ENCODE results near the gene CORO7.

DNA sequence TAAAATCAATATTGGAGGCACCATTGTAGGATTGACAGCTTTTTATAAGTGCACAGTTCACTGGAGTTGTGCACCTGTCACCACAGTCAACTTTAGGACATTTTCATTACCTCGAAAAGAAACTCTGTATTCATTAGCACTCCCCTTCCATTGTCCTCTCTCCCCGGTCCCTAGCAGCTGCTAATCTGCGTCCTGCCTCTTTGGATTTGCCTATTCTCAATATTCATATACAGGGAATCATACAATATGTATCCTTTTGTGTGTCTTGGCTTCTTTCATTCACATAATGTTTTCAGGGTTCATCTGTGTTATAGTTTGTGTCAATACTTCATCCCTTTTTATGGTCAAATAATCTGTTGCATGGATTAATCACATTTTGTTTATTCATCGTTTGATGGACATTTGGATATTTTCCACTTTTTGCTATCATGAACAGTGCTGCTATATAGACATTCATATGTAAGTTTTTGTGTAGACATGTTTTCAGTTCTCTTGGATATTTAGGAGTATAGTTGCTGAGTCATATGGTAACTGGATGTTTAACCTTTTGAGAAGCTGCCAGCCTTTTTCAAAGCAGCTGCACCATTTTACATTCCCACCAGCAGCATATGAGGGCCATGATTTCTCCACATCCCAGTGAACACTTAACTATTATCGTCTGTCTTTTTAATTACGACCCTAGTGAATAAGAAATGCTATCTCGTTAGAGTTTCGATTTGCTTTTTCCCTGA, 19.1 kb upstream of the CORO7 start:
- TF ChIP-seq, protein P1, sequence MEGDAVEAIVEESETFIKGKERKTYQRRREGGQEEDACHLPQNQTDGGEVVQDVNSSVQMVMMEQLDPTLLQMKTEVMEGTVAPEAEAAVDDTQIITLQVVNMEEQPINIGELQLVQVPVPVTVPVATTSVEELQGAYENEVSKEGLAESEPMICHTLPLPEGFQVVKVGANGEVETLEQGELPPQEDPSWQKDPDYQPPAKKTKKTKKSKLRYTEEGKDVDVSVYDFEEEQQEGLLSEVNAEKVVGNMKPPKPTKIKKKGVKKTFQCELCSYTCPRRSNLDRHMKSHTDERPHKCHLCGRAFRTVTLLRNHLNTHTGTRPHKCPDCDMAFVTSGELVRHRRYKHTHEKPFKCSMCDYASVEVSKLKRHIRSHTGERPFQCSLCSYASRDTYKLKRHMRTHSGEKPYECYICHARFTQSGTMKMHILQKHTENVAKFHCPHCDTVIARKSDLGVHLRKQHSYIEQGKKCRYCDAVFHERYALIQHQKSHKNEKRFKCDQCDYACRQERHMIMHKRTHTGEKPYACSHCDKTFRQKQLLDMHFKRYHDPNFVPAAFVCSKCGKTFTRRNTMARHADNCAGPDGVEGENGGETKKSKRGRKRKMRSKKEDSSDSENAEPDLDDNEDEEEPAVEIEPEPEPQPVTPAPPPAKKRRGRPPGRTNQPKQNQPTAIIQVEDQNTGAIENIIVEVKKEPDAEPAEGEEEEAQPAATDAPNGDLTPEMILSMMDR (IDR thresholded peaks at IDR 0.05; ENCODE audit: low read depth, low read length): no peak
- TF ChIP-seq EZH2phosphoT487 (IDR thresholded peaks at IDR 0.05; ENCODE audit: low read depth): no peak

Data from OCI-LY3 (cell line).